ENCODE measurements around the gene BBC3. TPM values are rescaled to one million over a fixed set of nuclear protein-coding genes. Genes with fewer than 3 reads are reported as not detected.
A peak's percentile ranks its signal among the peaks of the same experiment; 100 is the strongest.

Gene BBC3
- total and polyA plus RNA-seq, 3 experiments from 2014 or later, result 8.3 to 20.1 (median 19.8) TPM

- H3K27ac Mint-ChIP-seq, result peak overlapping the region in 7 of 8 donors; percentile 44 to 93 (median 92)
- H3K9me3 Mint-ChIP-seq, result no peaks in the 10 kb centered on the region
- no peaks in the 10 kb centered on the region for H3K9me3 ChIP-seq (ENCODE audit: low read length)
- CTCF ChIA-PET, result interaction anchor here (0.7 to 10.5 kb wide), 42 partner anchors 10 to 393 kb away, joined by 3 to 342 read pairs (median 5); partner anchors contain the start of genes AP2S1, CCDC9, DHX34 and INAFM1
- POLR2A ChIA-PET, result interaction anchor here (0.5 to 2.5 kb wide), 24 partner anchors 10 to 1279 kb away, joined by 3 to 77 read pairs (median 6); partner anchors contain the start of genes CCDC9, INAFM1, SAE1 and ZC3H4
- H3K36me3 ChIP-seq (ENCODE audit: insufficient read depth, low read length), result no peaks in the 10 kb centered on the region
- H3K27me3 ChIP-seq (ENCODE audit: insufficient read depth, low read length, poor library complexity, severe bottlenecking), result no peaks in the 10 kb centered on the region
- H3K4me1 ChIP-seq (ENCODE audit: insufficient read depth, low read length), result peaks cover 43% of the 10 kb centered on the region
- H3K4me3 ChIP-seq (ENCODE audit: low read length), result peak overlapping the region; percentile 64
- peak overlapping the region; percentile 57 to 89 (median 77) for H3K4me3 Mint-ChIP-seq
- peaks cover 0 to 1% of the 10 kb centered on the region in 2 donors for H3K27me3 Mint-ChIP-seq
- peaks cover 9 to 29% (median 29%) of the 10 kb centered on the region in 3 donors for H3K4me1 Mint-ChIP-seq
- H3K36me3 Mint-ChIP-seq, result no peaks in the 10 kb centered on the region
- H3K27ac ChIP-seq (ENCODE audit: low read depth, low read length), result peak overlapping the region; percentile 63
- peak; percentile 83 to 91 (median 88) for DNase-seq
Measured at GRCh38 chr19:47243776-47244547, 13.0 kb upstream of the BBC3 start.

- ChIA-PET CTCF (interaction anchor here (1.1 to 10.5 kb wide), 14 partner anchors 10 to 196 kb away, joined by 4 to 342 read pairs (median 22); partner anchors contain the start of genes CCDC9 and ZC3H4), POLR2A (interaction anchor here (0.9 to 2.5 kb wide), 12 partner anchors 11 to 131 kb away, joined by 3 to 77 read pairs (median 14); partner anchors contain the start of genes CCDC9, INAFM1 and ZC3H4)
- Histone ChIP-seq H3K9me3 (ENCODE audit: low read length) (no peaks in the 10 kb centered on the region), H3K27ac (ENCODE audit: low read depth, low read length) (peak overlapping the region; percentile 63), H3K4me1 (ENCODE audit: insufficient read depth, low read length) (peaks cover 46% of the 10 kb centered on the region), H3K36me3 (ENCODE audit: insufficient read depth, low read length) (no peaks in the 10 kb centered on the region), H3K27me3 (ENCODE audit: insufficient read depth, low read length, poor library complexity, severe bottlenecking) (no peaks in the 10 kb centered on the region), H3K4me3 (ENCODE audit: low read length) (peak overlapping the region; percentile 64)
- H3K9me3 Mint-ChIP-seq, result no peaks in the 10 kb centered on the region
- peaks cover 0 to 1% of the 10 kb centered on the region in 2 donors for H3K27me3 Mint-ChIP-seq
- peaks cover 12 to 33% (median 32%) of the 10 kb centered on the region in 3 donors for H3K4me1 Mint-ChIP-seq
- no peak for DNase-seq
- no peaks in the 10 kb centered on the region for H3K36me3 Mint-ChIP-seq
- peak overlapping the region; percentile 57 to 89 (median 77) for H3K4me3 Mint-ChIP-seq
- peak overlapping the region in 7 of 8 donors; percentile 44 to 93 (median 92) for H3K27ac Mint-ChIP-seq
Measured at GRCh38 chr19:47243364-47243775, 12.4 kb upstream of the BBC3 start.

DNA sequence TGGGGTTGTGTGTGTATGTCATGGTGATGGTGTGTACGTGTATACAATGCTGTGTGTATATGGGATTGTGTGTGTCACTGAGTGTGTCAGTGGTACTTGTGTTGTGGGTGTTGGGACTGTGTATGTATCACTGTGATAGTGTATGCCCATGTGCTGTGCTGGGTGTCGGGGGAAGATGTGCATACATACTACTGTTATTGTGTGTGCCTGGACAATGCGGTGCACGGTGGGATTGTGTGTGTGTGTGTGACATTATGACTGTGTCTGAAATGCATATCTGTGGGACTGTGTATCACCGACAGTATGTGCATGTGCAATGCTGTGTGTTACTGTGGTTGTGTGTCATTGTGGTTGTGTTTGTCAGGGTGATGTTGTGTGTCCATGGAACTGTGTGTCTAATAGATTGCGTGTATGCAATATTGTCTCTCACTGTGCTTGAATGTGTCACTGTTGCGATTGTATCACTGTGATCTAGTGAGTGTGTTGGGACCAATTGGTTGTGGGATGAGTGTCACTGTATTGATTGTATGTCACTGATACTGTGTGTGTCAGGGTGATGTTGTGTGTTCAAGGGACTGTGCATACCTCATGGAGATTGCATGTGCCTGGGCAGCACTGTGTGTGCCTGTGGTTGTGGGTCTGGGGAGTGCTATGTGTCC lies 11.0 kb upstream of the BBC3 start:
- H3K4me3 ChIP-seq (ENCODE audit: low read length), result no peak overlapping the region
- no peak for DNase-seq
- H3K27me3 ChIP-seq (ENCODE audit: insufficient read depth, low read length, poor library complexity, severe bottlenecking), result no peaks in the 10 kb centered on the region
- no peaks in the 10 kb centered on the region for H3K36me3 ChIP-seq (ENCODE audit: insufficient read depth, low read length)
- Mint-ChIP-seq H3K9me3 (no peaks in the 10 kb centered on the region), H3K4me3 (no peak overlapping the region), H3K27ac (no peak overlapping the region), H3K27me3 (peaks cover 0 to 1% of the 10 kb centered on the region in 2 donors), H3K4me1 (peaks cover 7 to 30% (median 29%) of the 10 kb centered on the region in 3 donors), H3K36me3 (no peaks in the 10 kb centered on the region)
- no peak overlapping the region for H3K27ac ChIP-seq (ENCODE audit: low read depth, low read length)
- peaks cover 46% of the 10 kb centered on the region for H3K4me1 ChIP-seq (ENCODE audit: insufficient read depth, low read length)
- no peaks in the 10 kb centered on the region for H3K9me3 ChIP-seq (ENCODE audit: low read length)
- CTCF ChIA-PET, result interaction anchor here (1.3 to 10.5 kb wide), 2 partner anchors 16 to 29 kb away, joined by 5 to 334 read pairs; no protein-coding TSS in a partner anchor
- POLR2A ChIA-PET, result interaction anchor here (0.6 to 1.3 kb wide), 2 partner anchors 14 to 1379 kb away, joined by 3 to 5 read pairs; partner anchors contain the start of gene CCDC9

GRCh38 chr19:47240996-47241918 lies 10.3 kb upstream of the BBC3 start:
- Mint-ChIP-seq H3K4me1 (peaks cover 7 to 30% (median 29%) of the 10 kb centered on the region in 3 donors), H3K9me3 (no peaks in the 10 kb centered on the region), H3K4me3 (peak overlapping the region in 3 of 7 donors; percentile 33 to 62 (median 50)), H3K27ac (peak overlapping the region in 1 of 8 donors; percentile 55), H3K36me3 (no peaks in the 10 kb centered on the region), H3K27me3 (peaks cover 0 to 1% of the 10 kb centered on the region in 2 donors)
- DNase-seq, result peak; percentile 78 to 95 (median 80)
- CTCF ChIA-PET, result interaction anchor here (1.0 to 1.3 kb wide), 3 partner anchors 31 to 110 kb away, joined by 3 to 4 read pairs (median 3); partner anchors contain the start of gene SAE1
- Histone ChIP-seq H3K4me1 (ENCODE audit: insufficient read depth, low read length) (peaks cover 46% of the 10 kb centered on the region), H3K4me3 (ENCODE audit: low read length) (peak overlapping the region; percentile 2), H3K27ac (ENCODE audit: low read depth, low read length) (peak overlapping the region; percentile 25), H3K9me3 (ENCODE audit: low read length) (no peaks in the 10 kb centered on the region), H3K36me3 (ENCODE audit: insufficient read depth, low read length) (no peaks in the 10 kb centered on the region), H3K27me3 (ENCODE audit: insufficient read depth, low read length, poor library complexity, severe bottlenecking) (no peaks in the 10 kb centered on the region)
- POLR2A ChIA-PET, result interaction anchor here (0.5 to 1.7 kb wide), 7 partner anchors 9 to 225 kb away, joined by 3 to 12 read pairs (median 5); partner anchors contain the start of gene CCDC9

DNA sequence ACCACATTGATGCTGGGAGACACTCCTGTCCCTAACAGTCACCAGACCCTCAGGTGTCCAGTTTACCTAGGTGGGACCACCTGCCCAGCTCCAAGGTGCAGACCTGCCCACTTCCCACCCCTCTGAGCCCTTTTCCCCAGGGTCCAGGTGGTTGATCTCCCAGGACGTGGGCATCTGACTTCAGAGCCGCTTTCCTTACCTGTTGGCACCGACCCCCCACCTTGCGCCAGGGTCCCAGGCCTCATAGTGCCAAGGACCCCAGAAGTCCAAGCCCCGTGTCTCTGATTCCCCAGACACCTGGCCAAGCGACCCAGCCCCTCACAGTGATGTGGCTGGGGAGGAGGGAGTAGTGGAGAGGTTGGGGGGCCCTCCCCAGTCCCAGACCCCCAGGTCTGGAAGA lies 9.6 kb upstream of the BBC3 start:
- Mint-ChIP-seq H3K27ac (peak overlapping the region in 3 of 8 donors; percentile 21 to 66 (median 55)), H3K4me1 (peaks cover 7 to 30% (median 29%) of the 10 kb centered on the region in 3 donors), H3K4me3 (peak overlapping the region in 5 of 7 donors; percentile 33 to 62 (median 50)), H3K36me3 (no peaks in the 10 kb centered on the region), H3K27me3 (peaks cover 0 to 1% of the 10 kb centered on the region in 2 donors), H3K9me3 (no peaks in the 10 kb centered on the region)
- ChIA-PET CTCF (interaction anchor here (1.0 to 1.3 kb wide), 3 partner anchors 30 to 110 kb away, joined by 3 to 4 read pairs (median 3); partner anchors contain the start of gene SAE1), POLR2A (interaction anchor here (0.6 to 1.7 kb wide), 5 partner anchors 8 to 224 kb away, joined by 4 to 12 read pairs (median 5); partner anchors contain the start of gene CCDC9)
- Histone ChIP-seq H3K27me3 (ENCODE audit: insufficient read depth, low read length, poor library complexity, severe bottlenecking) (no peaks in the 10 kb centered on the region), H3K27ac (ENCODE audit: low read depth, low read length) (peak overlapping the region; percentile 25), H3K9me3 (ENCODE audit: low read length) (no peaks in the 10 kb centered on the region), H3K4me3 (ENCODE audit: low read length) (no peak overlapping the region), H3K4me1 (ENCODE audit: insufficient read depth, low read length) (peaks cover 46% of the 10 kb centered on the region), H3K36me3 (ENCODE audit: insufficient read depth, low read length) (no peaks in the 10 kb centered on the region)
- DNase-seq, result no peak

DNA sequence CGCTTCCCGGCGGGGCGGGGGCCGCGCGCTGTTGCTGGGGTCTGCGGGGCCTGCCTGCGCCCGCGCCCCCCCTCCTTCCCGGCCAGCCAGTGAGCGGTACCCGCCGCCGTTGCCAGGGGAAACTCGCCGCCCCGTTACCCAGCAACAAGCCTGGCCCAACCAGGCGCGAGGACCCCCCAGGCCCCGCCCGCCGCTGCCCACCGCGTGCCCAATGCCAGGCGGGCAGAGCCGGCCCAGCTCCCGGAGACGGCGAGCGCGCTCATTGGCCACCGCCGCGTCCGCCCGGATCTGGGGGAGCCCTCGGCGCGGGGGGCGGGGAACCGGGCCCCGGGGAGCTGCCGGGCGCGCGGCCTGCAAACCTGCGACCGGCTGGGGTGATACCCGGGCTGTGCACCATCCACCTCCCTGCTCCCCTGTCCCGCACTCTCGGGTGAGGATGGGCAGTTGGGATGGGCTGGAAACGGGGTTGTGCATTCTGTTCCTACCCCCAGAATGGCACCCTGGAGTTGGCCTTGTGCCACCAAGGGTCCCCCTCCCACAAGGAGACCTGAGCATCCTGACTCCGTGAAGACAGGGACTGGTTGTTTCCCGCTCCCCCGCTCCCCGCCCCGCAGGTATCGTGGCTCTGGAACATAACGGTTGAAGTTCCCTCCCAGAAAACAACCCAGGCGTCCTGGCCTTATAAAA lies 8.8 kb upstream of the BBC3 start:
- peak overlapping the region in 4 of 8 donors; percentile 21 to 87 (median 60) for H3K27ac Mint-ChIP-seq
- peak overlapping the region in 3 of 7 donors; percentile 50 to 59 (median 50) for H3K4me3 Mint-ChIP-seq
- peaks cover 45% of the 10 kb centered on the region for H3K4me1 ChIP-seq (ENCODE audit: insufficient read depth, low read length)

More for the DNA sequence above, 8.8 kb upstream of the BBC3 start:
- peak; percentile 64 to 87 (median 71) for DNase-seq
- Histone ChIP-seq H3K27ac (ENCODE audit: low read depth, low read length) (no peak overlapping the region), H3K27me3 (ENCODE audit: insufficient read depth, low read length, poor library complexity, severe bottlenecking) (no peaks in the 10 kb centered on the region), H3K4me3 (ENCODE audit: low read length) (peak overlapping the region; percentile 28), H3K9me3 (ENCODE audit: low read length) (no peaks in the 10 kb centered on the region), H3K36me3 (ENCODE audit: insufficient read depth, low read length) (no peaks in the 10 kb centered on the region)
- no peaks in the 10 kb centered on the region for H3K9me3 Mint-ChIP-seq
- H3K27me3 Mint-ChIP-seq, result peaks cover 0 to 1% of the 10 kb centered on the region in 2 donors
- CTCF ChIA-PET, result interaction anchor here (1.0 to 1.5 kb wide), 6 partner anchors 8 to 109 kb away, joined by 3 to 5 read pairs (median 4); partner anchors contain the start of gene SAE1
- POLR2A ChIA-PET, result interaction anchor here (0.5 to 1.9 kb wide), 8 partner anchors 7 to 1773 kb away, joined by 3 to 14 read pairs (median 6); partner anchors contain the start of genes CCDC9 and ZC3H4
- no peaks in the 10 kb centered on the region for H3K36me3 Mint-ChIP-seq
- H3K4me1 Mint-ChIP-seq, result peaks cover 7 to 25% (median 22%) of the 10 kb centered on the region in 3 donors
